ENCODE measurements around the gene DIAPH1. TPM values are rescaled to one million over a fixed set of nuclear protein-coding genes. Genes with fewer than 3 reads are reported as not detected.
A peak's percentile ranks its signal among the peaks of the same experiment; 100 is the strongest.

The DIAPH1 gene
- total and polyA plus RNA-seq, 11 donors = 29.9 to 137 (median 61.5) TPM

GRCh38 chr5:141517880-141518617, 100.8 kb downstream of the DIAPH1 start:
- H3K27me3 ChIP-seq = no peaks in the 10 kb centered on the region
- peak overlapping the region in 8 of 12 donors; percentile 4 to 95 (median 40) for H3K27ac ChIP-seq
- H3K9me3 ChIP-seq = no peaks in the 10 kb centered on the region
- H3K4me1 ChIP-seq = peaks cover 20 to 93% (median 75%) of the 10 kb centered on the region in 12 donors
- ATAC-seq (no peak), DNase-seq (no peak)
- H3K36me3 ChIP-seq = peaks cover 0 to 74% (median 18%) of the 10 kb centered on the region in 9 donors
- H3K4me3 ChIP-seq = no peak overlapping the region
- 83 to 86% (median 85%) methylated on average over 11 of the region's 11 CpGs for WGBS, 4 donors
- intact Hi-C loops (cut with DNase I) = no loop called here
- TF ChIP-seq CTCF (IDR thresholded peaks at IDR 0.05) (no peak), POLR2A (IDR thresholded peaks at IDR 0.05) (no peak)

- no peaks in the 10 kb centered on the region for H3K27me3 ChIP-seq
- intact Hi-C loops (cut with DNase I) = no loop called here
- H3K4me1 ChIP-seq = peaks cover 21 to 94% (median 75%) of the 10 kb centered on the region in 12 donors
- DNase-seq (no peak), ATAC-seq (no peak)
- peak overlapping the region in 8 of 12 donors; percentile 9 to 96 (median 84) for H3K27ac ChIP-seq
- no peaks in the 10 kb centered on the region for H3K9me3 ChIP-seq
- no peak for TF ChIP-seq CTCF (IDR thresholded peaks at IDR 0.05)
- no peak for TF ChIP-seq POLR2A (IDR thresholded peaks at IDR 0.05)
- peaks cover 0 to 67% (median 18%) of the 10 kb centered on the region in 9 donors for H3K36me3 ChIP-seq
- H3K4me3 ChIP-seq = no peak overlapping the region
- 85 to 90% (median 87%) methylated on average over 8 of the region's 8 CpGs for WGBS, 4 donors
Observed at GRCh38 chr5:141517312-141517711, 101.5 kb downstream of the DIAPH1 start.

- H3K27me3 ChIP-seq = no peaks in the 10 kb centered on the region
- intact Hi-C loops (cut with DNase I) = no loop called here
- H3K9me3 ChIP-seq = no peaks in the 10 kb centered on the region
- peaks cover 16 to 93% (median 69%) of the 10 kb centered on the region in 12 donors for H3K4me1 ChIP-seq
- no peak for ATAC-seq
- H3K36me3 ChIP-seq = peaks cover 0 to 69% (median 21%) of the 10 kb centered on the region in 9 donors
- peak overlapping the region; percentile 16 to 96 (median 86) for H3K27ac ChIP-seq
- WGBS, 4 donors = 68 to 88% (median 80%) methylated on average over 8 of the region's 8 CpGs
- no peak for TF ChIP-seq POLR2A (IDR thresholded peaks at IDR 0.05)
- TF ChIP-seq CTCF (IDR thresholded peaks at IDR 0.05) = no peak
- H3K4me3 ChIP-seq = no peak overlapping the region
- DNase-seq = peak in 2 of 5 donors; percentile 53 to 60
Observed at GRCh38 chr5:141516672-141517025, 102.2 kb downstream of the DIAPH1 start.

- Histone ChIP-seq H3K4me1 (peaks cover 14 to 88% (median 64%) of the 10 kb centered on the region in 12 donors), H3K4me3 (no peak overlapping the region), H3K36me3 (peaks cover 0 to 72% (median 26%) of the 10 kb centered on the region in 9 donors), H3K27ac (peak overlapping the region; percentile 16 to 96 (median 86)), H3K9me3 (no peaks in the 10 kb centered on the region), H3K27me3 (no peaks in the 10 kb centered on the region)
- no peak for TF ChIP-seq CTCF (IDR thresholded peaks at IDR 0.05)
- TF ChIP-seq POLR2A (IDR thresholded peaks at IDR 0.05) = no peak
- ATAC-seq = no peak
- DNase-seq = no peak
- intact Hi-C loops (cut with DNase I) = no loop called here
- 84 to 91% (median 88%) methylated on average over 4 of the region's 4 CpGs for WGBS, 4 donors
Observed at GRCh38 chr5:141515946-141516671, 102.7 kb downstream of the DIAPH1 start.
